ENCODE results near the gene SNED1.

Gene SNED1

DNA sequence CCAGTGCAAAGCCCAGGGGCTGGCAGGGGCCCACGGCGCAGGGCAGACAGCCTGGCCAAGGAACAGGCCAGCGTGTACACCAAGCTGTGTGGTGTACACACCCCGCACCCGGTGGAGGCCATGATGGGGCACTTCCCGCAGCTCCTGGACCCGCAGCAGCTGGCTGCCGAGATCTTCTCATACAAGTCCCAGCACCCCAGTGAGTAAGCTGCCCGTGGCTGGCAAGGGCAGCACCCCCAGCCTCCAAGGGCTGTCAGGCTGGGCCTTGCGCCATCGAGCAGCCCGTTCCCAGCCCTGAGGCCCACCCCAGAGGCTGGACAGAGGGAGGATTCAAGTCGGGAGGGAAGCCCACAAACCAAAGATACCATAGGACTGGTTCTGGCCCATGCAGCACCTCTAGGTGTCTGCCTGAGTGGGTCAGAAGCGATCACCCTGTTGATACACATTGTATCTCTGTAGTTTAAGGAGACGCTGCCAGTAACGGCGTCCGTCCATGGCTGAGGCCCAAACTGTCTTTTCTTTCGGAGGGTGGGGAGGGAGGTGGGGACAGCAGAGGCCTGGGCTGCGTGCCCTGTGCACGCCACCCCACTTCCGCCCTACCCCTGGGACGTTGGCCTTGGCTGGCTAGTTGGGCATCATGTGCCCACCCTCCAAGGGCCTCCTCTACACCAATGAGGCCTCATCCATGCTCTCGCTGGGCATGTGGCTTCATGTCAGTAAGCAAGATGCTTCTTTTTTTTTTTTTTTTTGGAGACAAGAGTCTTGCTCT, 120.5 kb downstream of the SNED1 start:
- ChIA-PET CTCF (no interaction called here), POLR2A (no interaction called here)
- peaks cover 10 to 65% of the 10 kb centered on the region in 2 experiments for H3K36me3 ChIP-seq (ENCODE audit: control insufficient read depth in 2 of 2, insufficient read depth in 1 of 2, low read length in 2 of 2)
- TF ChIP-seq ZNF548 (tag by site-specific recombination; IDR thresholded peaks at IDR 0.05) (no peak), ZNF157 (tag by site-specific recombination; IDR thresholded peaks at IDR 0.05) (no peak), ZNF174 (tag by site-specific recombination; IDR thresholded peaks at IDR 0.05) (no peak), ZNF621 (tag by site-specific recombination; IDR thresholded peaks at IDR 0.05) (no peak), ZNF10 (tag by site-specific recombination; IDR thresholded peaks at IDR 0.05) (no peak), ZNF776 (tag by site-specific recombination; IDR thresholded peaks at IDR 0.05; ENCODE audit: borderline replicate concordance) (no peak), ZNF239 (tag by site-specific recombination; IDR thresholded peaks at IDR 0.05) (no peak), ZSCAN5A (tag by site-specific recombination; IDR thresholded peaks at IDR 0.05) (no peak)
- H3K9me3 ChIP-seq (ENCODE audit: control insufficient read depth, insufficient read depth, low read depth, low read length), result no peaks in the 10 kb centered on the region
- H3K4me1 ChIP-seq (ENCODE audit: control insufficient read depth, insufficient read depth, low read length), result no peaks in the 10 kb centered on the region
- no peak overlapping the region for H3K4me3 ChIP-seq (ENCODE audit: low read depth, low read length)
- H3K27ac ChIP-seq (ENCODE audit: extremely low read depth, low read depth, low read length), result no peak overlapping the region

- ChIA-PET CTCF (interaction anchor here (0.7 kb wide), 1 partner anchor 68 kb away, joined by 4 read pairs; no protein-coding TSS in a partner anchor), POLR2A (no interaction called here)
- TF ChIP-seq ZNF37A (tag by site-specific recombination; IDR thresholded peaks at IDR 0.05) (no peak), ZNF292 (tag by site-specific recombination; IDR thresholded peaks at IDR 0.05; ENCODE audit: borderline replicate concordance, low read depth) (no peak), ZNF626 (tag by site-specific recombination; IDR thresholded peaks at IDR 0.05) (no peak), MYNN (tag by site-specific recombination; IDR thresholded peaks at IDR 0.05; ENCODE audit: borderline replicate concordance) (no peak), ZFHX2 (tag by site-specific recombination; conservative IDR thresholded peaks at IDR 0.05) (no peak)
- TF ChIP-seq, protein P1, sequence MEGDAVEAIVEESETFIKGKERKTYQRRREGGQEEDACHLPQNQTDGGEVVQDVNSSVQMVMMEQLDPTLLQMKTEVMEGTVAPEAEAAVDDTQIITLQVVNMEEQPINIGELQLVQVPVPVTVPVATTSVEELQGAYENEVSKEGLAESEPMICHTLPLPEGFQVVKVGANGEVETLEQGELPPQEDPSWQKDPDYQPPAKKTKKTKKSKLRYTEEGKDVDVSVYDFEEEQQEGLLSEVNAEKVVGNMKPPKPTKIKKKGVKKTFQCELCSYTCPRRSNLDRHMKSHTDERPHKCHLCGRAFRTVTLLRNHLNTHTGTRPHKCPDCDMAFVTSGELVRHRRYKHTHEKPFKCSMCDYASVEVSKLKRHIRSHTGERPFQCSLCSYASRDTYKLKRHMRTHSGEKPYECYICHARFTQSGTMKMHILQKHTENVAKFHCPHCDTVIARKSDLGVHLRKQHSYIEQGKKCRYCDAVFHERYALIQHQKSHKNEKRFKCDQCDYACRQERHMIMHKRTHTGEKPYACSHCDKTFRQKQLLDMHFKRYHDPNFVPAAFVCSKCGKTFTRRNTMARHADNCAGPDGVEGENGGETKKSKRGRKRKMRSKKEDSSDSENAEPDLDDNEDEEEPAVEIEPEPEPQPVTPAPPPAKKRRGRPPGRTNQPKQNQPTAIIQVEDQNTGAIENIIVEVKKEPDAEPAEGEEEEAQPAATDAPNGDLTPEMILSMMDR (tag by site-specific recombination; IDR thresholded peaks at IDR 0.05), result no peak
- peaks cover 10 to 55% of the 10 kb centered on the region in 2 experiments for H3K36me3 ChIP-seq (ENCODE audit: control insufficient read depth in 2 of 2, insufficient read depth in 1 of 2, low read length in 2 of 2)
- H3K4me1 ChIP-seq (ENCODE audit: control insufficient read depth, insufficient read depth, low read length), result no peaks in the 10 kb centered on the region
- no peak overlapping the region for H3K27ac ChIP-seq (ENCODE audit: extremely low read depth, low read depth, low read length)
- H3K9me3 ChIP-seq (ENCODE audit: control insufficient read depth, insufficient read depth, low read depth, low read length), result no peaks in the 10 kb centered on the region
- H3K4me3 ChIP-seq (ENCODE audit: low read depth, low read length), result no peak overlapping the region
Observed at GRCh38 chr2:241120440-241120839, 122.0 kb downstream of the SNED1 start.

DNA sequence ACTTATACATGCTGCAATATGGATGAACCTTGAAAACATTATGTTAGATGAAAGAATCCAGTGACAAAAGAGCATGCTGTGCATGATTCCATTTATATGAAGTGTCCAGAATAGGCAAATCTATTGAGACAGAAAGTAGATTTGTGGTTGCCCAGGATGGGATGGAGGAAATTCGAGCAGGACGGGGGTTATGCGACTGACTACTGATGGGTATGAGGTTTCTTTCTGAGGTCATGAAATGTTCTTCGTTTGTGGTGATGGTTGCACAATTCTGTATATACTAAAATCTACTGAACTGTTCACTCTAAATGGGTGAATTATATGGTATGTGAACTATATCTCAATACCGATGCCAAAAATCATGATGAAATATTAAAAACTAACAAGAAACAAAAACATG, 122.6 kb downstream of the SNED1 start:
- ChIA-PET CTCF (interaction anchor here (0.7 kb wide), 1 partner anchor 69 kb away, joined by 4 read pairs; no protein-coding TSS in a partner anchor), POLR2A (no interaction called here)
- H3K9me3 ChIP-seq (ENCODE audit: control insufficient read depth, insufficient read depth, low read depth, low read length), result no peaks in the 10 kb centered on the region
- peaks cover 10 to 55% of the 10 kb centered on the region in 2 experiments for H3K36me3 ChIP-seq (ENCODE audit: control insufficient read depth in 2 of 2, insufficient read depth in 1 of 2, low read length in 2 of 2)
- H3K4me1 ChIP-seq (ENCODE audit: control insufficient read depth, insufficient read depth, low read length), result no peaks in the 10 kb centered on the region
- no peak for TF ChIP-seq BCL11B (tag by site-specific recombination; IDR thresholded peaks at IDR 0.05; ENCODE audit: low read depth)
- no peak for TF ChIP-seq ZNF221 (tag by site-specific recombination; IDR thresholded peaks at IDR 0.05; ENCODE audit: borderline replicate concordance)
- no peak for TF ChIP-seq ZNF18 (tag by site-specific recombination; IDR thresholded peaks at IDR 0.05)
- no peak for TF ChIP-seq ZNF677 (tag by site-specific recombination; IDR thresholded peaks at IDR 0.05)
- TF ChIP-seq, protein P2, sequence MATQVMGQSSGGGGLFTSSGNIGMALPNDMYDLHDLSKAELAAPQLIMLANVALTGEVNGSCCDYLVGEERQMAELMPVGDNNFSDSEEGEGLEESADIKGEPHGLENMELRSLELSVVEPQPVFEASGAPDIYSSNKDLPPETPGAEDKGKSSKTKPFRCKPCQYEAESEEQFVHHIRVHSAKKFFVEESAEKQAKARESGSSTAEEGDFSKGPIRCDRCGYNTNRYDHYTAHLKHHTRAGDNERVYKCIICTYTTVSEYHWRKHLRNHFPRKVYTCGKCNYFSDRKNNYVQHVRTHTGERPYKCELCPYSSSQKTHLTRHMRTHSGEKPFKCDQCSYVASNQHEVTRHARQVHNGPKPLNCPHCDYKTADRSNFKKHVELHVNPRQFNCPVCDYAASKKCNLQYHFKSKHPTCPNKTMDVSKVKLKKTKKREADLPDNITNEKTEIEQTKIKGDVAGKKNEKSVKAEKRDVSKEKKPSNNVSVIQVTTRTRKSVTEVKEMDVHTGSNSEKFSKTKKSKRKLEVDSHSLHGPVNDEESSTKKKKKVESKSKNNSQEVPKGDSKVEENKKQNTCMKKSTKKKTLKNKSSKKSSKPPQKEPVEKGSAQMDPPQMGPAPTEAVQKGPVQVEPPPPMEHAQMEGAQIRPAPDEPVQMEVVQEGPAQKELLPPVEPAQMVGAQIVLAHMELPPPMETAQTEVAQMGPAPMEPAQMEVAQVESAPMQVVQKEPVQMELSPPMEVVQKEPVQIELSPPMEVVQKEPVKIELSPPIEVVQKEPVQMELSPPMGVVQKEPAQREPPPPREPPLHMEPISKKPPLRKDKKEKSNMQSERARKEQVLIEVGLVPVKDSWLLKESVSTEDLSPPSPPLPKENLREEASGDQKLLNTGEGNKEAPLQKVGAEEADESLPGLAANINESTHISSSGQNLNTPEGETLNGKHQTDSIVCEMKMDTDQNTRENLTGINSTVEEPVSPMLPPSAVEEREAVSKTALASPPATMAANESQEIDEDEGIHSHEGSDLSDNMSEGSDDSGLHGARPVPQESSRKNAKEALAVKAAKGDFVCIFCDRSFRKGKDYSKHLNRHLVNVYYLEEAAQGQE (tag by site-specific recombination; IDR thresholded peaks at IDR 0.05), result no peak
- no peak for TF ChIP-seq ZNF549 (tag by site-specific recombination; IDR thresholded peaks at IDR 0.05)
- peak; percentile 58; the same call in 1 of the 2 replicates for TF ChIP-seq ZNF146 (tag by site-specific recombination; IDR thresholded peaks at IDR 0.05)
- H3K27ac ChIP-seq (ENCODE audit: extremely low read depth, low read depth, low read length), result no peak overlapping the region
- no peak overlapping the region for H3K4me3 ChIP-seq (ENCODE audit: low read depth, low read length)
